Vagina (tissue), 2 donors: ENCODE measurements around the gene VPS37C. TPM values are rescaled to one million over a fixed set of nuclear protein-coding genes. Genes with fewer than 3 reads are reported as not detected.
"Not testable (repeated sequence)": the region's sequence is repeated elsewhere in the genome, so short reads cannot be mapped to it uniquely, and the experiment has no call there.

ENCODE experiments used
- DNase-seq, 2 donors: peaks; one replicate each; pipeline ENCODE4 v3.0.0-alpha.2; 2017; ENCODE audit errors: extremely low spot score in 2 of 2
- H3K27ac ChIP-seq: fragments of 200-600 bp; sonication (generic); one replicate; pipeline ENCODE4 v1.5.1; 2019
- H3K27me3 ChIP-seq: fragments of 200-600 bp; sonication (generic); one replicate; pipeline ENCODE4 v1.5.1; 2019
- H3K36me3 ChIP-seq, 2 donors: fragments of 200-600 bp; sonication (generic); one replicate each; pipeline ENCODE4 v1.5.1; 2017 to 2019
- H3K4me1 ChIP-seq: fragments of 200-600 bp; sonication (generic); one replicate; pipeline ENCODE4 v1.5.1; 2019
- H3K4me3 ChIP-seq, 2 donors: fragments of 200-600 bp; sonication (generic); 1 replicate in 1 of 2; 2 replicates in 1 of 2; pipeline ENCODE4 v1.5.1; 2016 to 2019
- H3K9me3 ChIP-seq: fragments of 200-600 bp; sonication (generic); one replicate; pipeline ENCODE4 v1.5.1; 2019
- CTCF ChIP-seq, 3 experiments: fragments of 450-650 bp in 2 of 3; fragments of 200-600 bp in 1 of 3; sonication (generic) in 1 of 3; IDR thresholded peaks; one replicate each; pipeline ENCODE4 v1.5.1; 2017 to 2019; ENCODE audit warnings: antibody characterized with exemption in 3 of 3, mild to moderate bottlenecking in 2 of 3, moderate library complexity in 2 of 3
- POLR2A ChIP-seq, 2 donors: fragments of 450-650 bp; IDR thresholded peaks; one replicate each; pipeline ENCODE4 v1.6.1; 2017; ENCODE audit warnings: antibody characterized with exemption in 2 of 2, mild to moderate bottlenecking in 2 of 2, moderate library complexity in 2 of 2
- POLR2AphosphoS5 ChIP-seq, 2 donors: sonication (generic); formaldehyde crosslinking; IDR thresholded peaks; one replicate each; pipeline ENCODE4 v1.9.0; 2017; ENCODE audit warnings: antibody characterized with exemption in 2 of 2, mild to moderate bottlenecking in 2 of 2, low read depth in 1 of 2; ENCODE audit not compliant: insufficient read depth in 1 of 2
- intact Hi-C: fragments of 100-400 bp; cut with DNase I; formaldehyde crosslinking; loops from one replicate; pipeline ENCODE4 v1.15.1; 2023
- total RNA-seq: library from RNA; depleted of rRNA; stranded (reverse); fragments of >200 nt; gene quantifications from one replicate; pipeline ENCODE4 v1.2.3, GENCODE V29; 2016

The VPS37C gene
- total RNA-seq, 1 donor from 2014 or later = 15.7 TPM

- intact Hi-C loops = loop anchor here (10.0 kb wide), 1 partner anchor 47 kb away; no protein-coding TSS in a partner anchor
- Histone ChIP-seq H3K36me3 (no peaks in the 10 kb centered on the region), H3K27ac (no peak overlapping the region), H3K9me3 (no peaks in the 10 kb centered on the region), H3K4me3 (no peak overlapping the region), H3K27me3 (no peaks in the 10 kb centered on the region), H3K4me1 (no peaks in the 10 kb centered on the region)
- TF ChIP-seq POLR2A (IDR thresholded peaks at IDR 0.05) (no peak), POLR2AphosphoS5 (IDR thresholded peaks at IDR 0.05; ENCODE audit: insufficient read depth in 1 of 2, low read depth in 1 of 2) (no peak), CTCF (IDR thresholded peaks at IDR 0.05) (no peak)
- DNase-seq = no peak
Observed at GRCh38 chr11:61181489-61181888, 20.3 kb upstream of the VPS37C start.

GRCh38 chr11:61180205-61180604 is 19.0 kb upstream of the VPS37C start:
- not testable (repeated sequence) for H3K27ac ChIP-seq, H3K27me3 ChIP-seq, H3K36me3 ChIP-seq, H3K4me3 ChIP-seq, H3K9me3 ChIP-seq, DNase-seq, H3K4me1 ChIP-seq
- intact Hi-C loops = loop anchor here (10.0 kb wide), 1 partner anchor 45 kb away; no protein-coding TSS in a partner anchor

- no peak for TF ChIP-seq POLR2A (IDR thresholded peaks at IDR 0.05)
- TF ChIP-seq POLR2AphosphoS5 (IDR thresholded peaks at IDR 0.05; ENCODE audit: insufficient read depth in 1 of 2, low read depth in 1 of 2) = no peak
- no peak for TF ChIP-seq CTCF (IDR thresholded peaks at IDR 0.05)
- no peak overlapping the region for H3K27ac ChIP-seq
- DNase-seq = no peak
Observed at GRCh38 chr11:61176446-61176845, 15.2 kb upstream of the VPS37C start.

GRCh38 chr11:61174949-61175348 is 13.7 kb upstream of the VPS37C start:
- intact Hi-C loops = no loop called here
- H3K4me3 ChIP-seq = no peak overlapping the region
- H3K27me3 ChIP-seq = no peaks in the 10 kb centered on the region
- no peaks in the 10 kb centered on the region for H3K4me1 ChIP-seq
- DNase-seq = no peak
- TF ChIP-seq POLR2AphosphoS5 (IDR thresholded peaks at IDR 0.05; ENCODE audit: insufficient read depth in 1 of 2, low read depth in 1 of 2) = no peak
- no peak for TF ChIP-seq CTCF (IDR thresholded peaks at IDR 0.05)
- no peak for TF ChIP-seq POLR2A (IDR thresholded peaks at IDR 0.05)
- H3K27ac ChIP-seq = no peak overlapping the region
- H3K36me3 ChIP-seq = no peaks in the 10 kb centered on the region
- H3K9me3 ChIP-seq = no peaks in the 10 kb centered on the region

More at GRCh38 chr11:61176446-61176845, 15.2 kb upstream of the VPS37C start:
- Histone ChIP-seq H3K4me3 (no peak overlapping the region), H3K36me3 (no peaks in the 10 kb centered on the region), H3K4me1 (no peaks in the 10 kb centered on the region), H3K27me3 (no peaks in the 10 kb centered on the region), H3K9me3 (no peaks in the 10 kb centered on the region)
- intact Hi-C loops = no loop called here

- Histone ChIP-seq H3K9me3 (no peaks in the 10 kb centered on the region), H3K4me3 (no peak overlapping the region), H3K4me1 (no peaks in the 10 kb centered on the region), H3K27me3 (no peaks in the 10 kb centered on the region), H3K27ac (no peak overlapping the region), H3K36me3 (no peaks in the 10 kb centered on the region)
- TF ChIP-seq POLR2AphosphoS5 (IDR thresholded peaks at IDR 0.05; ENCODE audit: insufficient read depth in 1 of 2, low read depth in 1 of 2) (no peak), POLR2A (IDR thresholded peaks at IDR 0.05) (no peak), CTCF (IDR thresholded peaks at IDR 0.05) (no peak)
- DNase-seq = no peak
- intact Hi-C loops = no loop called here
Observed at GRCh38 chr11:61174273-61174672, 13.0 kb upstream of the VPS37C start.
